Measurements from ENCODE around the gene PER3.

PER3 gene

DNA sequence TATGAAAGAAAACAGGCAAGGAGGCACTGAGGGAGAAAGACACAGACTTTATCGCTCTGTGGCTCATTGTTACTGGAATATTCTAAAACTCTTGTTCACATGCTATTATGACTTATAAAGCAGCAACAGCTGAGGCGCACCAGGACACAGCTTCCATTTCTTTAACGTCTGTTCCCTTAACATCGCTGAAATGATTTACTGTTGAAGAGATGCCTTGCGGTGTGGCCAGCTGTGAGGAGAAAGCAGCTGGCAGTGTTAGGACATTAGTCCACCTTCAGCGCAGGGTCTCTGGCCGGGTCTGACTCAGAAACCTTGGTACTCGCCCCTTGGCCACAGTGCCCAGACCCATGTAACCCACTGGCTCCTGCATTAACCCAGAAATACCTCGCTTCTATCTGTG, 3.1 kb upstream of the PER3 start:
- H3K27ac ChIP-seq (ENCODE audit: low read length), result no peak overlapping the region
- no peaks in the 10 kb centered on the region for H3K27me3 ChIP-seq (replicated peaks; ENCODE audit: insufficient read depth, low read length)
- H3F3A ChIP-seq (ENCODE audit: insufficient read depth, low read length), result peaks cover 8% of the 10 kb centered on the region; the same call in 1 of the 2 replicates
- H3K79me2 ChIP-seq (ENCODE audit: low read length), result no peaks in the 10 kb centered on the region
- peaks cover 9% of the 10 kb centered on the region; the same call in 1 of the 2 replicates for H3K4me1 ChIP-seq (ENCODE audit: low read length)
- H3K4me2 ChIP-seq (ENCODE audit: low read depth, low read length), result no peak overlapping the region
- no peak overlapping the region for H2AFZ ChIP-seq (ENCODE audit: low read length)
- TF ChIP-seq CTCF (IDR thresholded peaks at IDR 0.05; ENCODE audit: low read length) (no peak), EZH2phosphoT487 (IDR thresholded peaks at IDR 0.05; ENCODE audit: low read length) (no peak), EZH2 (optimal IDR thresholded peaks at IDR 0.05; ENCODE audit: low read depth, low read length) (no peak)
- no peak overlapping the region for H3K9ac ChIP-seq (ENCODE audit: low read length)
- H4K20me1 ChIP-seq (ENCODE audit: insufficient read depth, low read length), result no peaks in the 10 kb centered on the region
- H3K9me2 ChIP-seq (replicated peaks; ENCODE audit: insufficient read depth, low read length), result no peaks in the 10 kb centered on the region
- no peak overlapping the region for H3K4me3 ChIP-seq (ENCODE audit: low read length)
- no peaks in the 10 kb centered on the region for H3K9me3 ChIP-seq (replicated peaks; ENCODE audit: insufficient read depth, low read length)
- no peak for DNase-seq
- no peaks in the 10 kb centered on the region; the same call in none of the 2 replicates for H3K36me3 ChIP-seq (replicated peaks; ENCODE audit: insufficient read depth, low read length)

DNA sequence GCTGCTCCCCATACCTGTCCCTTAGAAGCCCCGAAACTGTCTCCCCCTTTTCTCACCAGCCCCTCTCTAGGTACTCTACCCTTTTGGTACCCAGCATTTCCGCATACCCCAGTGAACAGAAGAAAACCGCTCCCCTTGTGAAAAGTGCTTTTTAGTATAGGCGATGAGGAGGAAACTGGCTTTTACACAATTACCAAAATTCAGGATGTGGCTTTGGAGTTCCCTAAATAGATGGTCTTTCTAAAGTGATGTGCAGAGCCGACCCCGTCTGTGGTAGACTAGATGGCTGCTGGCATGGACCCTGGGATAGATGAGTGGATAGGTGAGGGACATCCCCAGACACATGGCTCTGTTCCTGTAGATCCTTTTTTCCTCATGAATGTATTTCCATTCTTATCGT, 2.6 kb upstream of the PER3 start:
- no peak for TF ChIP-seq EZH2phosphoT487 (IDR thresholded peaks at IDR 0.05; ENCODE audit: low read length)
- Histone ChIP-seq H3K9ac (ENCODE audit: low read length) (no peak overlapping the region), H4K20me1 (ENCODE audit: insufficient read depth, low read length) (no peaks in the 10 kb centered on the region), H3K27me3 (replicated peaks; ENCODE audit: insufficient read depth, low read length) (no peaks in the 10 kb centered on the region), H3K4me3 (ENCODE audit: low read length) (no peak overlapping the region), H2AFZ (ENCODE audit: low read length) (no peak overlapping the region), H3K9me2 (replicated peaks; ENCODE audit: insufficient read depth, low read length) (no peaks in the 10 kb centered on the region), H3K4me1 (ENCODE audit: low read length) (peaks cover 9% of the 10 kb centered on the region; the same call in 1 of the 2 replicates), H3K27ac (ENCODE audit: low read length) (no peak overlapping the region), H3K4me2 (ENCODE audit: low read depth, low read length) (no peak overlapping the region), H3K79me2 (ENCODE audit: low read length) (no peaks in the 10 kb centered on the region), H3F3A (ENCODE audit: insufficient read depth, low read length) (peaks cover 8% of the 10 kb centered on the region; the same call in 1 of the 2 replicates), H3K9me3 (replicated peaks; ENCODE audit: insufficient read depth, low read length) (no peaks in the 10 kb centered on the region), H3K36me3 (replicated peaks; ENCODE audit: insufficient read depth, low read length) (no peaks in the 10 kb centered on the region; the same call in none of the 2 replicates)
- no peak for DNase-seq

DNA sequence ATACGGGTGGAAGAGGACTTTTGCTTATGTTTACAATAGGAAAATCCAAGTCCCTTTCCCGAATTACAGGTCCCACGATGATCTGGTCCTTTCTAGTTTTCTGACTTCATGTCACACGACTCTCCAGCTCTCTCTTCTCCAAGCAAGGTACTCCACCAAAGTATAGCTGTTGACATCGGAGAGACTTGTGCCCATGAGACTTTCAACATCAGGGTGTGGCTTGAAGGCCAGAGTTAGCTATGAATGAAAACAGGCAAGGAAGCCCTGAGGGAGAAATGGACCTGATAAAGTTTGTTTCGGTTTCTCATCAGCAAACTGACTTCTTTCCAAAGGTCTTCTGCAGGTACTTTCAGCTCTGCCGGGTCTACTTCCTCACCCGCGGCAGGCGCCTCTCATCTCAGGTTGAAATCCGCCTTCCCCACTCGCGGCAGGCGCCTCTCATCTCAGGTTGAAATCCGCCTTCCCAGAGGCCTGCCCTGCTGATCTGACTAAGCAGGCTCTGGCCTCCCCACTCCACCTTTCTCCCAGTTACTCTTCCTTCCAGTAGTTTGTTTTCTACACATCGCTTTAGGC, 2.1 kb upstream of the PER3 start:
- peaks cover 9% of the 10 kb centered on the region; the same call in 1 of the 2 replicates for H3K4me1 ChIP-seq (ENCODE audit: low read length)
- DNase-seq, result no peak
- no peaks in the 10 kb centered on the region; the same call in none of the 2 replicates for H3K36me3 ChIP-seq (replicated peaks; ENCODE audit: insufficient read depth, low read length)
- H3F3A ChIP-seq (ENCODE audit: insufficient read depth, low read length), result peaks cover 8% of the 10 kb centered on the region; the same call in 1 of the 2 replicates
- H2AFZ ChIP-seq (ENCODE audit: low read length), result no peak overlapping the region
- no peak overlapping the region for H3K27ac ChIP-seq (ENCODE audit: low read length)
- no peaks in the 10 kb centered on the region for H3K9me3 ChIP-seq (replicated peaks; ENCODE audit: insufficient read depth, low read length)
- H3K4me2 ChIP-seq (ENCODE audit: low read depth, low read length), result 0 out of 2 replicates have a peak overlapping the region, but pooled peaks have one; percentile 2
- H3K4me3 ChIP-seq (ENCODE audit: low read length), result no peak overlapping the region
- no peak overlapping the region for H3K9ac ChIP-seq (ENCODE audit: low read length)
- no peaks in the 10 kb centered on the region for H3K27me3 ChIP-seq (replicated peaks; ENCODE audit: insufficient read depth, low read length)
- no peaks in the 10 kb centered on the region for H4K20me1 ChIP-seq (ENCODE audit: insufficient read depth, low read length)
- no peak for TF ChIP-seq CTCF (IDR thresholded peaks at IDR 0.05; ENCODE audit: low read length)
- TF ChIP-seq EZH2phosphoT487 (IDR thresholded peaks at IDR 0.05; ENCODE audit: low read length), result no peak
- TF ChIP-seq EZH2 (optimal IDR thresholded peaks at IDR 0.05; ENCODE audit: low read depth, low read length), result no peak
- no peaks in the 10 kb centered on the region for H3K79me2 ChIP-seq (ENCODE audit: low read length)
- no peaks in the 10 kb centered on the region for H3K9me2 ChIP-seq (replicated peaks; ENCODE audit: insufficient read depth, low read length)

GRCh38 chr1:7783178-7783711, 846 bp upstream of the PER3 start:
- H2AFZ ChIP-seq (ENCODE audit: low read length), result 0 out of 2 replicates have a peak overlapping the region, but pooled peaks have one; percentile 45
- H3K9ac ChIP-seq (ENCODE audit: low read length), result no peak overlapping the region
- H3K9me3 ChIP-seq (replicated peaks; ENCODE audit: insufficient read depth, low read length), result no peaks in the 10 kb centered on the region
- peak overlapping the region; percentile 74 for H3K4me2 ChIP-seq (ENCODE audit: low read depth, low read length)
- H3K36me3 ChIP-seq (replicated peaks; ENCODE audit: insufficient read depth, low read length), result no peaks in the 10 kb centered on the region; the same call in 1 of the 2 replicates
- no peaks in the 10 kb centered on the region for H4K20me1 ChIP-seq (ENCODE audit: insufficient read depth, low read length)
- H3K27ac ChIP-seq (ENCODE audit: low read length), result no peak overlapping the region
- peak; percentile 18 for DNase-seq
- H3K9me2 ChIP-seq (replicated peaks; ENCODE audit: insufficient read depth, low read length), result no peaks in the 10 kb centered on the region
- TF ChIP-seq EZH2 (optimal IDR thresholded peaks at IDR 0.05; ENCODE audit: low read depth, low read length) (no peak), EZH2phosphoT487 (IDR thresholded peaks at IDR 0.05; ENCODE audit: low read length) (no peak), CTCF (IDR thresholded peaks at IDR 0.05; ENCODE audit: low read length) (no peak)
- no peaks in the 10 kb centered on the region for H3K27me3 ChIP-seq (replicated peaks; ENCODE audit: insufficient read depth, low read length)
- H3K4me1 ChIP-seq (ENCODE audit: low read length), result peaks cover 9% of the 10 kb centered on the region; the same call in 1 of the 2 replicates
- peaks cover 8% of the 10 kb centered on the region; the same call in 1 of the 2 replicates for H3F3A ChIP-seq (ENCODE audit: insufficient read depth, low read length)
- H3K79me2 ChIP-seq (ENCODE audit: low read length), result no peaks in the 10 kb centered on the region
- H3K4me3 ChIP-seq (ENCODE audit: low read length), result peak overlapping the region; percentile 49

All from MM.1S (cell line).